GM18951 (cell line): ENCODE results near the gene CREBBP.
"Not testable (repeated sequence)": the region's sequence is repeated elsewhere in the genome, so short reads cannot be mapped to it uniquely, and the experiment has no call there.

ENCODE experiments used
- POLR2A ChIP-seq: IDR thresholded peaks from 4 replicates; pipeline ENCODE4 v1.6.1; 2011; ENCODE audit warnings: mild to moderate bottlenecking; ENCODE audit not compliant: insufficient read length, insufficient read depth; ENCODE audit errors: extremely low read depth
- in situ Hi-C: fragments of 300-500 bp; cut with MboI; formaldehyde crosslinking; loops from one replicate; pipeline ENCODE4 v1.12.0; 2022; ENCODE audit warnings: low sequenced_read_pairs, mixed read lengths, inconsistent platforms; ENCODE audit not compliant: unreplicated experiment

CREBBP gene

DNA sequence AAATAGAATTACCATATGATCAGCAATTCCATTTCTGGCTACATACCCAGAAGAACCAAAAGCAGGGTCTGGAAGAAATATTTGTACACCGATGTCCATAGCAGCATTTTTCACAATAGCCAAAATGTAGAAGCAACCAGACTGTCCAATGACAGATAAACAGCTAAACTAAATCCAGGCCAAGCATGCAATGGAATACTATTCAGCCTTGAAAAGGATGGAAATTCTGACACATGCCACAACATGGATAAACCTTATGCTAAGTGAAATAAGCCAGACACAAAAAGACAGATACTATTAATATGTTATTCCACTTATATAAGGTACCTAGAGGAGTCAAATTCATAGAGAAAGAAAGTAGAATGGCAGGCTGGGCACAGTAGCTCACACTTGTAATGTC is 25.9 kb upstream of the CREBBP start:
- in situ Hi-C loops, result no loop called here

DNA sequence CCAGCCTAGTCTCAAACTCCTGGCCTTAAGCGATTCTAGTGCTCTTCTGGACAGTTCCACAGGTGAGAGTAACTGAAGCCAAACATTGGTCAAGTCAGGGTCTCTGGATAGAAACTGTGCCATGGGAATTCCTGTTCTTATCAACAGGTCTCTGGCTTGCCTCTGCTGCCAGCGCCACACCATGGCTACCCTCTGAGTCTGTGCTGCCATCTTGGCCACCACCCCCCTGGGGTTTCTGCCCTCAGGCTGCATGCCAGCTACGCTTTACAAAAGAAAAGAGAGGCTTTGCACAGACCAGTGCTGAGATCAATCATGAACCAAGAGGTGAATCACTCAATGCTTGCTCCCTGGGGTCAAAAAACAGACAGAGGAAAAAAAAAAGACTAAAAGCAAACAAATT is 24.4 kb upstream of the CREBBP start:
- TF ChIP-seq POLR2A, result no peak
- in situ Hi-C loops, result no loop called here

More for the DNA sequence above, 25.9 kb upstream of the CREBBP start:
- no peak for TF ChIP-seq POLR2A

DNA sequence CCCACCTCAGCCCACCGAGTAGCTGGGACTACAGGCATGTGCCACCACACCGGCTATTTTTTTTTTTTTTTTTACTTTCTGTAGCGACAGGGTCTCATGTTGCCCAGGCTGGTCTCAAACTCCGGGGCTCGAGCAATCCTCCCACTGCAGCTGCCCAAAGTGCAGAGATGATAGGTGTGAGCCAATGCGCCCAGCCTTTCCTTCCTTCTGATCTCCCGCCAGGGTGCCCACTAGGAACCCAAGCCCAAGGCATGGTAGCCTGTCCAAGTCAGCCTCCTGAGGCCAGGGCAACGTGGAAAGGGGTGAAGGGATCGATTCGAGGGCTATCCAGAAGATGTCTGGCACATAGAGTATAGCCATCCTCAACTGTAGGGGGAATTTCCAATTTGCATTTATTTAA is 9.6 kb upstream of the CREBBP start:
- in situ Hi-C loops, result no loop called here
- TF ChIP-seq POLR2A, result no peak

DNA sequence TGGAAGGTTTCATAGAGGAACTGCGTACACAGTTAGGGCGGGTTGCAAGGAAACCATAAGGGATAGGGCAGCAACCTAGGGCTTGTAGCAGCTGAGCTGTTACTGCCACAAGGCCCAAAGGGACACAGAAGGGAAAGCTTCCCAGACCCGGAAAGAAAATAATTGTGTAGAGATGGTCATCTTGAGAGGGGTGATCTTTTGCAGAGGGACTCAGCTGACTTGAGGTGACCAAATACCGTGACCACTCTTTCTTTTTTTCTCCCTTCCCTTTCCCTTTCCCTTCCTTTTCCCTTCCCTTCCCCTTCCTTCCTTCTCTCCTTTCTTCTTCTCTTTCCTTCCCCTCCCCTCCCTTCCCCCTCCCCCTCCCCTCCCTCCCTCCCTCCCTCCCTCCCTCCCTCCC is 8.5 kb upstream of the CREBBP start:
- TF ChIP-seq POLR2A, result no peak
- in situ Hi-C loops, result no loop called here

DNA sequence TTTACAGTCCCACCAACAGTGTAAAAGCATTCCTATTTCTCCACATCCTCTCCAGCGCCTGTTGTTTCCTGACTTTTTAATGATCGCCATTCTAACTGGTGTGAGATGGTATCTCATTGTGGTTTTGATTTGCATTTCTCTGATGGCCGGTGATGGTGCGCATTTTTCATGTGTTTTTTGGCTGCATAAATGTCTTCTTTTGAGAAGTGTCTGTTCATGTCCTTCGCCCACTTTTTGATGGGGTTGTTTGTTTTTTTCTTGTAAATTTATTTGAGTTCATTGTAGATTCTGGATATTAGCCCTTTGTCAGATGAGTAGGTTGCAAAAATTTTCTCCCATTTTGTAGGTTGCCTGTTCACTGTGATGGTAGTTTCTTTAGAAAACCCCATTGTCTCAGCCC is 5.5 kb upstream of the CREBBP start:
- in situ Hi-C loops, result not testable (repeated sequence)

DNA sequence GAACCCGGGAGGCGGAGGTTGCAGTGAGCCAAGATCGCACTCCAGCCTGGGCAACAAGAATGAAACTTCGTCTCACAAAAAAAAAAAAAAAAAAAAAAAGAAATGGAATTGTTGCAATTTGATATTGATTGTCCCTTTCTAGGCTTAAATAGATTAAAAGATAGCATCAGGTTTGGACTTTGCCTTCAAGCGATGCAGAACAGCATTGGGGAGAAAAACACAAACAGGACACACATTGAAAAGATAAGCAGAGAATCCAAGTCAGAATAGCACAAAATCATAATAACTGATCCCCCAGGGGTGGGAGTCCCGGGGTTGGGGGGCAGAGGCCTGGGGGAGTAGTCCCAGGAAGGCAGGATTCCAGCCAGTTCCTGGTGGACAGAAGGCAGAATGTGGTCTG is 3.9 kb upstream of the CREBBP start:
- in situ Hi-C loops, result no loop called here
- TF ChIP-seq POLR2A, result no peak

DNA sequence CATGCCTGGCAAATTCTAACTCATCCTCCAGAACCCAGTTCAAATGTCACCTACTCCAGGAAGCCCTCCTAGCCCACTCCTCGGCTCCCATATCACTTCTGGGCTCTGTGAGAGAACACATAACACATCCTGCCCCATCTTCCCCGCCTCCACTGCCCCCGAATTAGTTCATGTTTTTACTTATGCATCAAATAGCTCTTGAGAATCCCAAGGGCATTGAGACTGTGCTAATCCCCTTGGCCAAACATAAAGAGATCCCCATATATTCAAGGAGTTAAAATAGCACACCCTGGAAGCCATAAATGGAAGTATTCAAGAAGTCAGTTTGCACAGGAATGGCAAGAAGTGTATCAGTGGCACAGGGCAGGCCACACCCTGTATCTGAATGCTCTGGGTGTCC is 2.0 kb upstream of the CREBBP start:
- in situ Hi-C loops, result no loop called here
- no peak for TF ChIP-seq POLR2A

DNA sequence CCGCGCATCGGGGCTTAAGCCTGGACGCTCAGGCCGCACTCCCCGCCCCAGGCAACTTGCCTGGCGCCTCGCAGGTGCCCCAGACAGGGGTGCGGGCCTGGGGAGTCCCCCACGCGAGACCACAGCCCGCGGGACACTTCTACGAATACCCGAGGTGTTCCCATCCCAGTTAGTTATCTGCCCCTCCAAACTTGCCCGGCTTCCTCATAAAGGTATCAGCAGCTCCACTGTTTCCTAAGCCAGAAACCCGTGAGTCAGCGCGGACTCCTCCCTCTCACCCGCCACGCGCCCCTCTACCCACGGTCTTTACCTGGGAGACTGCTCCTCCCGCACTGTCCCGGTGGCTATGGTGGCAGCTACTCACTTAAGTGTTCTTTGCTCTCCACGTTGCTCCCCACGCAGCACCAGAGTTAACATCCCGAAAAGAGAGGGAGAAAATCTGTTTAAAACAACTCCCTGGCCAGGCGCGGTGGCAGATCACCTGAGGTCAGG is 1.0 kb upstream of the CREBBP start:
- TF ChIP-seq POLR2A, result no peak
- in situ Hi-C loops, result no loop called here

DNA sequence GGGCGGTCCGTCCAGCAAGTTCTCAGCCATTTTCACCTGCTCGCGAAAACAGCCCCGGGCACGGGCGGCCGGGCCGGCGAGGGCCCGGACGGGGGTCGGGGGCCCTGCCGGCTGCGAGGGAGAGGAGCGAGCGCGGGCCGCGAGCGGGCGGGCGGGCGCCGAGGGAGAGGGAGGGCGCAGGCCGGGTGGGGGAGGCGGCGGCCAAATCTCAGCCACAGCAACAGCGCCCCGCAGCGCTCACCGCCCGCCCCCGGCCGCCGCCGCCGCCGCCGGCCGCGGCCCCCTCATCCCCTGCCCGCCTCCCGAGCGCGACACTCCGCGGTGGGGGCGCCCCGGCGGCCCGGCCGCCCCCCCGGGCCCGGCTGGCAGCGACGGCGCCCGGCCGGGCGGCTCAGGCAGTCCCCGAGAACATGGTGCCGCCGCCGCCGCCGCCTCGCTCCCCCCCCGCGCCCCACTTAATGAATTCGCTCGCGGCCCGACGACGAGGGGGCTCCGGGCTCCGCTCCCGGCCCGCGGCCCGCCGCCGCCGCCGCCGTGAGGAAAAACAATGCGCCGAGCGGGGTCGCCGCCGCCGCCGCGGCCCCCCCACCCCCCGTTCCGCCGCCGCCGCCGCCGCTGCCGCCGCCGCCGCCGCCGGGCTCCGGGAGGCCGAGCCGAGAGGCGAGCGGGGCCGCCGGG is 487 bp downstream of the CREBBP start:
- in situ Hi-C loops, result no loop called here

DNA sequence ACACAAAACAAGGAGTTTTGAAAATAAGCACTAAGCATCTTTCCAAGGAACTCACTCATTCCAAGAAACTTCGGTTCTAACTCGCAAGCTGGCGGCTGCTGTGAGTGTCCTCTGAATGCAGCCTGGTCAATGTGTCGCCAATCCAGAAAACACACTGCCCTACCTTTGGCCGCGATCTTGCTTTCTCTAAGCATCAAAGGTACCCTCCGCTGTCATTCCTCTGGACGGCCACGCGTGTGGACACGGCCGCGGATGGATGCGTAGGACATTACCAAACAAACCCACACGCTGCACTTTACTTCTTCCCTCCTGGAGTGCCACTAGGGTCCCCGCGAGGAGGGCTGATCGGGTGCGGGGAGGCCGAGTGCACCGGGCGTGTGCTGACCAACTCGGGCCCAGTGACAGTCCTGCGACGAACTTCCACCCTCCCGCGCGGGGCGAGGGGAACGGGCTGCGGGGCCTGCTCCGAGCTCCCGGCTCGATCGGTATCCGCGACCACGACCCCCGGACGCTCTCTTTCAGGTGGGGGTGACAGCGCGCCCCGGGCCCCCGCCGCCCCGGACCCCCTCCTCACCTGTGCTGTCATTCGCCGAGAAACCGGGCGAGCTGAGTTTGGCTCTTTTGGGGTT is 1.1 kb downstream of the CREBBP start:
- TF ChIP-seq POLR2A, result no peak
- in situ Hi-C loops, result no loop called here

More for the DNA sequence above, 487 bp downstream of the CREBBP start:
- TF ChIP-seq POLR2A, result peak; percentile 34

DNA sequence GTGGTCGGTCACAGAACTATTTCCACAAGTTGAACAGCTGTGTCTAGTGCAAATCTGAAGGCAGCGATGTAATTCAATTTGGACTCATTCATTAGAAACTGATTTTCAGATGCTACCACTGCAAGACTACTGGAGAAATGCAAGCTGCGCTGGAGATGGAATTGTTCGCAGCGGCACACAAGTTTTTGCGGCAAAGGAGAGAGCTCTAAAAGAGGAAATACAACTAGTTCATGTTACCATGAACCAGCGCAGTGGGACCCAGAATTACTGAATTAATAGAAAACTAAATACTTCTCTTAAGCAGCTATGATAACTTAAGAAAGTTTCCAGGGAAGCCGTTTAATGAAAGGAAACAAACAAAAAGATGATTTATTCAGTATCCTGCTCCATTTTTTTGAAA is 1.9 kb downstream of the CREBBP start:
- no peak for TF ChIP-seq POLR2A
- in situ Hi-C loops, result no loop called here

DNA sequence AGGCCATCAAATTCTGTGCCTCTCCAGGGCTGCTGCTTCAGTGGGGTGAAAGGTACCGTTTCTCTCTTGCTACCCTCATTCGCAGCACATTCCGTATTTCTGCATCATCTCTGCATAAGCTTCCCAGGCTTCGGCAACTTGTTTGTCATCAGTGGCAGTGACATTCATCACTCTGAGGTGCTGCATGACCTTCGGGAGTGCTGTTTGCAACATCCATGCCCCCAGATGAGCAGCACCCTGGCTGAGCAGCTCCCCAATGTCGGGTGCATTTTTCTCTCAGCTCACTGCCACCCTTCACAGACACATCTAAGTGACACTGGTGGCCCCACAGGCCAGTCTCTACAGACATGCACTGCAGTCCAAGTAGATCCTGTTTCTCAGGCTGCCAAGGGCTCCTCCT is 3.8 kb downstream of the CREBBP start:
- TF ChIP-seq POLR2A, result no peak
- in situ Hi-C loops, result no loop called here

DNA sequence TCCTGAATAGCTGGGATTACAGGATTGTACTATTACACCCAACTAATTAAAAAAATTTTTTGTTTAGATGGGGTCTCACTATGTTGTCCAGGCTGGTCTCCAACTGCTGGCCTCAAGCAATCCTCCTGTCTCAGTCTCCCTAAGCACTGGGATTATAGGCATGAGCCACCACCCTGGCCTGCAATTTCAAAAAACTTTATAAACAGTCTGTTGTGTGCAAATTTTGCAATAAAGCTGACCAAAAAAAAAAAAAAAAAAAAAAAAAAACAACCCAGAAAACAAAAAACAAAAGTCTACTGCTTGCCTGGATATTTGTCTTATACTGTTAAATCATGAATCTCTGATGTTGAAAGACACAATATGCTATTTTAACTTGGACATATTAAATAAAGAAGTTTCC is 4.4 kb downstream of the CREBBP start:
- no peak for TF ChIP-seq POLR2A

More for the DNA sequence above, 4.4 kb downstream of the CREBBP start:
- in situ Hi-C loops, result no loop called here
